GM19099 (cell line): Measurements from ENCODE around the gene PLCG2.

Experiments used
- POLR2A ChIP-seq: IDR thresholded peaks from 3 replicates; pipeline ENCODE4 v1.6.1; 2011; ENCODE audit warnings: low read depth; ENCODE audit not compliant: insufficient read length; ENCODE audit errors: extremely low read depth

Gene PLCG2

DNA sequence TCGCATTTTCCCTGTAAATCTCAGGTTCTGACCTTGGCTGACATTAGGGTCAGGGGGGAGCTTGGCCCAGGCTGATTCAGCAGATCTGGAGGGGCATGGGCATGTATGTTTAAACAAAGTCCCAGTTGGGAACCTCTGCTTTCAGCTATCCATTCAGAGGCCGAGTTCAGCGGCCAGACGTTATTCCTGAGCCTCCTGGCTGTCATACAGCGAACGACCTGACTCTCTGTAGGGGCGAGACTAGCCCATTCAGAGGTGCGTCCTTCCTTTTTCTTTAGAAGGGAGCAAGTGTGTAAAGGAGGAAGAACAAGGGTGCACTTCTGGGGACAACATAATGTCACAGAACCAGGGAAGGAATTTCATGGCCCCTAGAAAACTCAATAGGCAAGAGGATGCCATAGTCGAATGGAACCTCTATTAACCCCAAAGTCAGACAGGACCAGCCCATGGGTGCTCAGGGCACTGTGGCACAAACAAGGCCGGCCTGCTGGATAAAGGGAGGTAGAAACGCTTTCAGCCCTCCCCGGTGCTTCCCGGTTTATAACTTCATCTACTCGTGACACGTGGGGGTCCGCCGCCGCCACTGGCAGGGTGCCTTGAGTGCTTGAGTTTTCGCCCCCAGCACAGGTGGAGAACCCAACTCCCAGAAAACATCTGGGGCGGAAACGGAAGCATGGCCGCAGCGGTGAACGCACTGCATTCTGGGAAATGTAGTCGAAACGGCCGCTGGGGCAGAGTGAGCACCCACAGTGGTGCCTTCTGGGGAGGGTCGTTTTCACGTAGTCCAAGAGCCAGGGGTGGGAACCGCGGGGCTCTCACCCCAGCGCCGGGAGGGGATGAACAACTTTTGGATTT lies 33.2 kb upstream of the PLCG2 start:
- TF ChIP-seq POLR2A, result peak; percentile 69

GRCh38 chr16:81746566-81746965 lies 32.5 kb upstream of the PLCG2 start:
- no peak for TF ChIP-seq POLR2A

DNA sequence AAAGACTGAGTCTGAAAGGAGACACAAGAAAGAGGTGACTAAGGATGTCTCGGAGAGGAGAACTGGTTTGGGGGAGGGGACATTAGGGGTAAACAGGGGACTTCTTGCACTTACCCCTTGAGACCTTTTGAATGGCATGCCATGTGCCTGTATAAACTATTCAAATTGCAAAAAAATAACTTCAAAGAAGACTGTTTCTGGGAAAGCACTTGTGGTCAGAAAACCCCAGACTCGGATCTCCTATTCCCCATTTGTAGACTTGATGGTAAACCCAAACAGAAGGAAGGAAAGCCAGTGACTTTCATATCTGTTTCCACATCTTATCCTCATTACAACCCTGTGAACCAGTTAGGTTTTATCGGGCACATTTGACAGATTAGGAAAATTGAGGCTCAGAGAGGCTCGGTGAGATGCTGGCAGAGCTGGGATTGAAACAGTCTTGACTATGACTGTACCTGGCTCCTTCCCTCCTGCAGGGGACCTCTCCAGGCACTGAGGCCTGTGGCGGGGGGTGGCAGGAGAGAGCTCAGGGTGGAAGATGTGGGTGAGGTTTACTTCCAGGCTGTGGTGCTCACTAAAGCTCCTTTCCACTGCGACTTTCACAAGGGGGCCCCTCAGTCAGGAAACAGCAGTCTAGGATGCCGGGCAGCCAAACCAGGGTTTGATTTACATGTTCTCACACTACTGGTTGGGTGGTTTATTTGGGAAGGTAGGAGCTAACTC lies 30.5 kb upstream of the PLCG2 start:
- TF ChIP-seq POLR2A, result no peak

GRCh38 chr16:81752225-81752875 lies 26.7 kb upstream of the PLCG2 start:
- TF ChIP-seq POLR2A, result peak; percentile 80

DNA sequence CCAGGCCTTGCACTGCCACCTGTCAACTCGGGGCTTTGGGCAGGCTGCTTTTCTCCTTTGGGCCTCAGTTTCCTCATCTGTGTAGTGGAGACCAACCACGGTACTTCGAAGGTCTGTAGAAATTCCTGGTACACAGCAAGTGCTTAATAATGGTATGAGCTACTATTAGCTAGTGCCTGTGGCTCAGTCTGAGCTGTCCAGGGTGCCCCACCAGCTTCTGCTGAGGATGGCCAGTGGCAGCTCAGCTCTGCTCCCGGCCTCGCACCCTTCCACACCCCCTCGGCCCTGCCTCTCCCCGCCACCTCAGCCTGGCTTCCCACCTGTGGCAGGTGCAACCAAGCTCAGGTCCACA lies 26.2 kb upstream of the PLCG2 start:
- no peak for TF ChIP-seq POLR2A

- TF ChIP-seq POLR2A, result no peak
Measured at GRCh38 chr16:81754858-81755257, 24.2 kb upstream of the PLCG2 start.

GRCh38 chr16:81755915-81756614 lies 23.0 kb upstream of the PLCG2 start:
- TF ChIP-seq POLR2A, result no peak

DNA sequence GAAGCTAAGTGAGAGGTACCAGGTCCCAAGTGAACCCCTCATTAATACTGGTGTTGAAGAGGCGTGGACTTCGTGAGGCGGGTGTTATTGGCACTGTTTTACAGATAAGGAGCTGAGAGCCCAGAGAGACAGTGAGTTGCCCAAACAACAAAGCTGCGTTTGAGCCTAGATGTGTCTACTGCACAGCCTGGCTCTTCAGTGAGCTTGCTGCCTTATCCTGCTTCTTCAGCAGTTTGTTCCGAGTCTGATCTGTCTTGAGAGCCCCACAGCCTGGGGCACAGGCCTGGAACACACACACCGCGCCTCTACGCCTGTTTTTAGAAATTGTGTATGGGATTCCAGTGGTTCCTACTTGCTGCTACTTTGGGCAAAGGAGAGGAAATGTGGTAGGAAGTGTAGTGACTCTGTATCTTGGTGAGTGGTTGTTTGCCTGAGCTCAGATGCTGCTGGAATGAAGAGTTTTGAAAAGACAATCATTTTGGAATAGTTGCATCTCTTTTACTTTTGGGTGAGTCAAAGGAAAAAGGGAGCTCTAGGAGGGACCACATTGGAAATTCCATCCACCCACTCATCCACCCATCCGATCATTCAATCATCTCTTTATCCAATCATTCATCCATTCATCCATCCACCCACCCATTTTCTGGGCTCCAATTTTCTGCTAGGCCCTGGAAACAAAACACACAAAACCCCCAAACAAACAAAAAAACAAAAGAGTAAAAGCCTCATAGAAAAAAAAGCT lies 22.3 kb upstream of the PLCG2 start:
- no peak for TF ChIP-seq POLR2A

DNA sequence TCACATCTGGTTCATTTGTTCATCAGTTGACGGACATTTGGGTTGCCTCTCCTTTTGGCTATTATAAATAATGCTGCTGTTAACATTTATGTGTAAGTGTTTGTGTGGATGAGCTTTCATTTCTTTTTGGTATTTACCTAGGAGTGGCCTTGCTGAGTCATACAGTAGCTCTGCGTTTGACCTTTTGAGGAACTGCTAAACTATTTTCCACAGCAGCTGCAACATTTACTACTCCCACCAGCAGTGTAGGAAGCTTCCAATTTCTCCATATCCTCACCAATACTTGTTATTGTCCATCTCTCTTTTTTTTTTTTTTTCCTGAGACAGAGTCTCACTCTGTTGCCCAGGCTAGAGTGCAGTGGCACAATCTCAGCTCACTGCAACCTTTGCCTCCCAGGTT lies 20.7 kb upstream of the PLCG2 start:
- no peak for TF ChIP-seq POLR2A

DNA sequence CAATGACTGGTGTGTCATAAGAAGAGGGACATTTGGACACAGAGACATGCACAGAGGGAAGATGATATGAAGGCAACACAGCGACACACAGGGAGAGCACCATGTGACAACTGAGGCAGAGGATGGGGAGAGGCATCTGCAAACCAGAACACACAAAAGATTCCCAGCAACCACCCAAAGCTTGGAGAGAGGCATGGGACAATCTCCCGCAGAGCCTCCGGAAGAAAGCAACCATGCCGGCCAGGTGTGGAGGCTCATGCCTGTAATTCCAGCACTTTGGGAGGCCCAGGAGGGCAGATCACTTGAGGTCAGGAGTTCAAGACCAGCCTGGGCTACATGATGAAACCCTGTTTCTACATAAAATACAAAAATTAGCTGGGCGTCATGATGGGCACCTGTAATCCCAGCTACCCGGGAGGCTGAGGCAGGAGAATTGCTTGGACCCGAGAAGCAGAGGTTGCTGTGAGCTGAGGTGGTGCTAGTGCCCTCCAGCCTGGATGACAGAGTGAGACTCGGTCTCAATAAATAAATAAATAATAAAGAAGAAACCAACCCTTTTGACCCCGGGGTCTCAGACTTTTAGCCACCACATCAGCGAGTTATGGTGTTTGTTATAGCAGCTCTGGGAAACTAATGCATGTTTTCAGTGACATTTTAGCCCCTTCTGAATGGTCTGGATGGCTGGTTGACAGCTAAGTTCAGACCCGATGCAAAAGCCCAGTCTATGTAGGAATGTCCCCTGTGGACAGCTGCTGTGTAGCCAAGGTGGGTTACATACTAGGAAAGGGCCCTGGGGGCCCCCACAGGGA lies 13.8 kb upstream of the PLCG2 start:
- TF ChIP-seq POLR2A, result no peak

DNA sequence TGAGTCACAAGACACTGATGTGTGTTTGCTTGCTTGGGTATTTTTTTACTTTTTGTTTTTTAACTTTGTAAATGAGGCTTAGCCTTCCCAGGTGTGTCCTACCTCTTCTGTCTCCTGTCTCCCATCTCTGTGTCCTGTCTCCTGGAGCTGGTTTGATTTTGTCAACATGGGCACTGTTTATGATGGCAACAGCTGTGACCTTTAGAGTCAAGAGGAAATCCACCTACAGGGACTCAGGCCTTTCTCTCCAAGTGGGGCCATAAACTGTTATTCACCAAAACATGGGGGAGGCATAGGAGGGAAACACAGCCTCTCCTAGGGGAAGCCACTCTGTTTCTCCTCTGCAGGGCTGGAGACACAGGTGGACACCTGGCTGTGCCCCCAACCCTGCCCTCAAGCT lies 13.1 kb upstream of the PLCG2 start:
- TF ChIP-seq POLR2A, result no peak

- no peak for TF ChIP-seq POLR2A
Measured at GRCh38 chr16:81767987-81768592, 11.0 kb upstream of the PLCG2 start.

GRCh38 chr16:81770008-81770407 lies 9.1 kb upstream of the PLCG2 start:
- no peak for TF ChIP-seq POLR2A
